Fibroblast of skin of abdomen (primary cell): ENCODE measurements around the gene SLITRK5. TPM values are rescaled to one million over a fixed set of nuclear protein-coding genes. Genes with fewer than 3 reads are reported as not detected.

Experiments
- DNase-seq: peaks from one replicate; pipeline ENCODE4 v3.0.0-alpha.2; 2013
- polyA plus RNA-seq, 2 experiments: library from polyadenylated mRNA; unstranded; fragments of 120-200 nt; gene quantifications; one replicate each; pipeline ENCODE4 v1.2.1, GENCODE V29; 2013; ENCODE audit not compliant: insufficient read length in 2 of 2

SLITRK5 gene
- 0.09 TPM for polyA plus RNA-seq (2013, experiment 1 of 2; ENCODE audit: insufficient read length)
- polyA plus RNA-seq (2013, experiment 2 of 2; ENCODE audit: insufficient read length): 0.09 TPM

DNA sequence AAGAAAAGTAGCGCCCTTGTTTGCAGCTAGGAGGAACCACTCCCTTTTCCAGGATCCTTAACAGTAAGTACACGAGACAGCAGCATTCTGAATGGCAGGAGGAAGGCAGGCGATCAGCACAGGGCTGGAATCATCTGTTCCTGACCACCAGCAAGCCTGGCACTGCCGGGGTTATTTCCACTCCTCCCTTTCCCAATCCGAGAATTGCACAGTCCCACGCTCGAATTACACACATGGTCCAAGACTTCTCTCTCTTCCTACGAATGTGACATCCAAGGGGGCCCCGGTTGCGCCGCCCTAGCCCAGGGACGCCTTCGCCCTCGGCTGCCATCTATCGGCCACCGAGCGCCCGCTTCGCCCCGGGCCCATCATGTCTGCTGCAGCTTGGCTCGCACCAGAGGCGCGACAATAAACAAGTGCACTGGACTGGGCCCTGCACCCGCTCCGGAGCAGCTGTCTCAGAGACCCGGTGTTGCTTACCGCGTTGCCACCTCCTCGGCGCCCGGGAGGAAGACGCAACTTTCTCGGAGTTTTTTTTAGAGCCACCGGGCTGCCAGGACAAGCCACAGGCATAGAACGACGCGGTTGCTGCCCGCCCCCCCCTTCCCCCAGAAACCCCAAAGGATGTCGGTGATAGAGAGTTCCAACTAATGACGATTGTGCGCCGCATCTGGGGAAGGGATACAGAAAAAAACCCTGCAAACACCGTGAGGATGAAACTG is at the start of gene SLITRK5:
TSS of gene SLITRK5 (plus strand) at position 341 of the 722 bp plus-strand sequence. CDS start 4,018 bp downstream, outside the sequence.
- peak; percentile 37 for DNase-seq

GRCh38 chr13:87622971-87623370 is 48.2 kb upstream of the SLITRK5 start:
- DNase-seq: no peak

- no peak for DNase-seq
Observed at GRCh38 chr13:87656306-87656705, 14.9 kb upstream of the SLITRK5 start.

GRCh38 chr13:87661471-87661870 is 9.7 kb upstream of the SLITRK5 start:
- DNase-seq: peak; percentile 48

GRCh38 chr13:87666831-87667230 is 4.3 kb upstream of the SLITRK5 start:
- DNase-seq: no peak

DNA sequence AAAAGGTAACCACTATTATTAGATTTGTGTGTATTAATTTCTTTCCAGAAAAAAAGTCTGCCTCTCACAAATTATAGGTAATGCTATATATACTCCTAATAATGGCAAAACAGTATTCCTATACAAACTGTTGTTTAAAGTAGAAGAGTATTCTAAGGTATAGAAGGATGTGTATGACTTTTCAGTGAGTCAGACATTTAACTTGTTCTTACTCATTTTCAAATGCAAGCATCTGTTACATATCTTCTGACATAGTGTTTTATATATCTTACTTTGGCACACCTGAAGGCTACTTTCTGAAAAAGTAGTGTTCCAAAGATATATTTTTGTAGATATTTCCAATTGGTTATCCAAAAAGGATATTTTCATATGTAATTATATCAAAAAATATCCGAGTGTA is 3.5 kb upstream of the SLITRK5 start:
- DNase-seq: no peak

DNA sequence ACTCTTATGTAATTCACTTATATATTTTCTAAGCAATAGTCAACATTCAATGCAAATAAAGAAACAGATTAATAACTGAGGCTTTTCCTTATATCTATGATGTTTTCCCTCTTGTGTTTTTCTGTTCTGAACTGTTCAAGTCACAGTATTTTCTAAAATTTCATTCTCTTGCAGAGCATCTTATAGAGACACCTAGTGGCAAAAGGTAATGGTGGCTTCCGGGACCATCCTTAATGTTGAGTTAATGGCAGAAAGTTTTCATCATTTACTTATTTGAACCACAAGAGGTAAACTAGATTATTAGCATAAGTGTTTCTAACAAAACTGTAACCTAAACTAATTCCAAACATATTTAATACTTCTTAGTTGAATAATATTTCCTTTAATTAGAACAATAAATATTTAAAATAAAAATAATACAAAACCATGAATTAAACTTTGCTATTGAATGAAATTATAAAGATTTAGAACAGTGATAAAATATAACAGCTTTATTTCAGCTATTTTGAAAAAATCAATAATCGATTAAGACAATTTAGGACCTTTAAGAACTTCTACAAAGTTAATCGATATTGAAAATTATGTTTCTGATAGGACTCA is 1.7 kb upstream of the SLITRK5 start:
- DNase-seq: no peak

GRCh38 chr13:87671753-87672605 is 808 bp downstream of the SLITRK5 start:
- DNase-seq: no peak

DNA sequence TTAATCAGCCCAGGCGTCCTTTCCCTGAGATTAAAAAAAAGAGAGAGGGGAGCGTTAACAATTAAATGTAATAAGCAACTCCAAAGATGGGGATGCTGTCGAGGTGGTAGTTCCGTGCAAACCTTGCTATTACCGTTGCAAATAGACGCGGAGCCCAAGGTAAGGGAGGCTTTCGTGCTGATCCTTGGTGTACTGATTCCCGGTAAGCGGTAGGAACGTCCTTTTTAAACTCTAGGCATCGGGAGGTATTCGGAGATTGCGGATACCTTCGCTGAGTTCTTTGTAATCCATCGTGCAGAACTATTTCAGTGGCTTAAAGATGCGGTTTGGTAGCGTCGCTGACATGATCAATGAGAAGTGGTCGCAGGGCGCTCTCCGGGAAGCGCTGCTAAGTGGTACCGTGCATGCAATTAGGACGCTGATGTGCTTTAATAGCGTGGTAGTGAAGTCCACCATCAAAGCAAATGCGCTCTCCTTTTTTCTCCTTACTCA is 3.1 kb downstream of the SLITRK5 start:
- no peak for DNase-seq

GRCh38 chr13:87675851-87676250 is 4.7 kb downstream of the SLITRK5 start:
- DNase-seq: no peak

- DNase-seq: no peak
Observed at GRCh38 chr13:87676254-87677042, 5.3 kb downstream of the SLITRK5 start.

- DNase-seq: no peak
Observed at GRCh38 chr13:87677043-87677495, 5.9 kb downstream of the SLITRK5 start.

- DNase-seq: no peak
Observed at GRCh38 chr13:87677496-87678371, 6.6 kb downstream of the SLITRK5 start.

DNA sequence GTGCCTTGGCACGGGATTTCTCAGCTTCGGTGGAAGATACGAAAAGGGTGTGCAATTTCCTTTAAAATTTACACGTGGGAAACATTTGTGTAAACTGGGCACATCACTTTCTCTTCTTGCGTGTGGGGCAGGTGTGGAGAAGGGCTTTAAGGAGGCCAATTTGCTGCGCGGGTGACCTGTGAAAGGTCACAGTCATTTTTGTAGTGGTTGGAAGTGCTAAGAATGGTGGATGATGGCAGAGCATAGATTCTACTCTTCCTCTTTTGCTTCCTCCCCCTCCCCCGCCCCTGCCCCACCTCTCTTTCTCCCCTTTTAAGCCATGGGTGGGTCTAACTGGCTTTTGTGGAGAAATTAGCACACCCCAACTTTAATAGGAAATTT is 7.2 kb downstream of the SLITRK5 start:
- no peak for DNase-seq

DNA sequence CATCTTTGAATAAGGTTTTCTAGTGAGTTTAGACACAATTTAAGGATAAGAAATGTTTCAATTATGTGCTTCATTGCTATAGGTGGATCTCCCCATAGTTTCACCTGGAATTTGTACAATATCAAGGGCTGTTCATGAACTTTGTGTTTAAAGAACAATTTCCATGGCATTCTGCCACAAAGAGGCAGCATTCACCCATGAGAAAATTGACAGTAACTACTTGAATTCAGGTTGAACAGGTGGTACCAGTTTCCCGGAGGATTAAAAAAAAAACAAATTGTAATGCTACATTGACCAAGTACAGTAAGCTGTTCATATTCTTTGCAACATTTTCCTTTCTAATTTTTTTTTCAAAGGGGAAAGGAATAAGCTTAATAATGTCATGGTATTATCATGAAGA is 9.1 kb downstream of the SLITRK5 start:
- DNase-seq: no peak

DNA sequence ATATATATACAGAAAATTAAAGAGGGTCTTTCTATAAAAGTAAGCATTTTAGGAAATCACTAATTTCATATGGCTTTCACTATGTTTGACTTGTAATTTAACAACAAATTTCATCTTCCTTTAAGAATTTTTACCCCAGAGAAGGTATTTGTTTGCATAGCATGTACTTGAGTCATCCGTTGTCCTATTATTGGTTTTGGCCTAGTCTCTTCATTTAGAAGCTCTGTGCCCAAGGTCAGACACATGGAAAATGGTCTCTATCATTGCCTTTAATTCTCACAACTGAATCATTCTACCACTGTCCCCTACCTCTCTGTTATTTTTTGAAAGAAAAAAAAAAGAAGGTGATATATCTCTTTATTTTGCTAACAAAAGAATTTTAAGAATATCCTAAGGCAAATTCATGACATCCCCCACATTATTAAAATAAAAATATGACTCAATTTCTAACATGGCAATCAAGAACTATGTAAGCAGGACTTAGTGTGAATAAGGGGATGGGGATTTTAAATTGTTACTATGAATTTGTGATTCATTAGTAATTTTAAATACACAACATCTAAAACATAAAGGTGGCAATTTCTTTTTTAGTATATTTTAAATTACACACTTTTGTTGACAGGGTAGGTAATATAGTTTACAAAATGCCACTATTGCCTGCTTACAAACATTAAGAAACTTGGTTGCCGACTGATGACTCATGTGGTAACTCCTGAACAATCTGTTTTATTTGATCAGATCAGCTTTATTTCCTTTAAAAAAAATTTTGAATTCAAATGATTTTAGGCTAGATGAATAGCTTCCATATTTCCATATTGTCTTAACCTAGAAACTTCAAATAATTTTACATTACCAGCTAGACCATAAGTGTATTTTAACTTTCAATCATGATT is 13.9 kb downstream of the SLITRK5 start:
- DNase-seq: no peak

DNA sequence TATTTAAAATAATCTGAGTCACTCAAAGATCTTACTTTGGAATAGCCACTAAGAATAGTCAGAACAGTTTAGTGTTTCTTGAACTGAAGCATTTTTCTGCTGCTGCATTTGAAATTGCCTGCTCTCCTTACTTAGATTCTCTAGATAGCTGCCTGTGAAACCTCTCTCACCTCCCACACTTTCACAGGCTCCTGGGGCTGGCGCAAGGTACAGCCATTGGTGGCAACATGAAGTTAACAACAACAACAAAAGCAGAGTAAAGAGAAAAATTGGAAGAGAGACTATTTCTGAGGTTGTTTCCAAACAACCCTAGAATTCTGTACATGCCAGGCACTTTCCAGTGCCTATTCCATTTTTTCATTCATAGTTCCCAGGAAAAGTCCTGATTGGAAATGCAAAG is 25.3 kb downstream of the SLITRK5 start:
- no peak for DNase-seq

DNA sequence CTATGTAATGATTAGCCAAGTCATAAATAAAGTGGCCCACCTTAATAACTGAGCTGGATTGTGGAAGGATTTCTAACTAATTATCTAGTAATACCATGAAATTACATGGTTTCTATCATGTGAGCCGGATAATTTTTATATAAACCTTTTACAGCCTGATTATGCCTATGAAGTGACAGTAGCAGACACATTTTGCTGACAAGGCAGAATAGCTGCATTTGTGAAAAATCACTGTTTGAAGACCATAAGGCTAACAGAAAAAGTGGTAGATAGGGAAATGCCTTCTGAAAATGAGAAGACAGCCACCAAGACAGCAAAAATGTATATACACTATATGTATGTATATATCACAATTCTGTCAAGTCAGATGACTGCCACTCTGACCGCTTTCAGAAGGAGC is 27.1 kb downstream of the SLITRK5 start:
- no peak for DNase-seq

GRCh38 chr13:87709947-87710346 is 38.8 kb downstream of the SLITRK5 start:
- no peak for DNase-seq

DNA sequence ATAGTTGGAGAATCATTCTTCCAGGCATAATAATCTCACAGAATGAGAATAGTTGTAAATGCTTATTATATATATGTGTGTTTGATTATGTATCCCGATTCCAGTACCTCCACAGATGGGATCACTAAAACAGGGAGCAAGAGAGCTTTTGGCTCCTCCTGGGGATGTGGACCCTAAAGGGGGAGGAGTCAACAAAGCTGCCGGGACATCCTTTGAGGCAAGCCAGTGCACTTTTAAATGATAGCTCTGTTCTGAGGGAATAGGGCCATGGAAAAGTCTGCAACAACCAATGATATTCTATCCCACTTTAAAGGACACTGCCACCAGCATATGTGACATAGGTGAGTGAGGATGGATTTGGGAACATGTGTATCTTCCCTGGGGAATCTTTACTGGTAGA is 40.8 kb downstream of the SLITRK5 start:
- DNase-seq: no peak
